Hepatocyte (in vitro differentiated cells): ENCODE results near the gene LYSMD4.

Experiments
- EZH2 ChIP-seq: fragments of 200-600 bp; sonication (generic); IDR thresholded peaks from 2 replicates; pipeline ENCODE4 v1.6.1; 2016; ENCODE audit warnings: antibody characterized with exemption, mild to moderate bottlenecking, borderline replicate concordance
- TF ChIP-seq, protein P1 (sequence below): fragments of 200-600 bp; sonication (generic); IDR thresholded peaks from 2 replicates; pipeline ENCODE4 v1.5.1; 2016; ENCODE audit warnings: antibody characterized with exemption, mild to moderate bottlenecking; ENCODE audit not compliant: poor library complexity

- TF ChIP-seq, protein P1, sequence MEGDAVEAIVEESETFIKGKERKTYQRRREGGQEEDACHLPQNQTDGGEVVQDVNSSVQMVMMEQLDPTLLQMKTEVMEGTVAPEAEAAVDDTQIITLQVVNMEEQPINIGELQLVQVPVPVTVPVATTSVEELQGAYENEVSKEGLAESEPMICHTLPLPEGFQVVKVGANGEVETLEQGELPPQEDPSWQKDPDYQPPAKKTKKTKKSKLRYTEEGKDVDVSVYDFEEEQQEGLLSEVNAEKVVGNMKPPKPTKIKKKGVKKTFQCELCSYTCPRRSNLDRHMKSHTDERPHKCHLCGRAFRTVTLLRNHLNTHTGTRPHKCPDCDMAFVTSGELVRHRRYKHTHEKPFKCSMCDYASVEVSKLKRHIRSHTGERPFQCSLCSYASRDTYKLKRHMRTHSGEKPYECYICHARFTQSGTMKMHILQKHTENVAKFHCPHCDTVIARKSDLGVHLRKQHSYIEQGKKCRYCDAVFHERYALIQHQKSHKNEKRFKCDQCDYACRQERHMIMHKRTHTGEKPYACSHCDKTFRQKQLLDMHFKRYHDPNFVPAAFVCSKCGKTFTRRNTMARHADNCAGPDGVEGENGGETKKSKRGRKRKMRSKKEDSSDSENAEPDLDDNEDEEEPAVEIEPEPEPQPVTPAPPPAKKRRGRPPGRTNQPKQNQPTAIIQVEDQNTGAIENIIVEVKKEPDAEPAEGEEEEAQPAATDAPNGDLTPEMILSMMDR: no peak
- TF ChIP-seq EZH2: no peak
Measured at GRCh38 chr15:99728916-99729315, 4.3 kb downstream of the LYSMD4 start.
